Measurements from ENCODE around the gene FBXO45. TPM values are rescaled to one million over a fixed set of nuclear protein-coding genes. Genes with fewer than 3 reads are reported as not detected.
"Not testable (repeated sequence)": the region's sequence is repeated elsewhere in the genome, so short reads cannot be mapped to it uniquely, and the experiment has no call there.

The FBXO45 gene
- total and polyA plus RNA-seq, 4 donors, result 3.7 to 10.2 (median 5.9) TPM

GRCh38 chr3:196609343-196609775 lies 40.9 kb downstream of the FBXO45 start:
- Histone ChIP-seq H3K27me3 (ENCODE audit: control insufficient read depth in 3 of 3, insufficient read depth in 3 of 3, low read length in 2 of 3) (no peaks in the 10 kb centered on the region), H3K4me3 (no peak overlapping the region), H3K36me3 (ENCODE audit: control insufficient read depth in 4 of 4, insufficient read depth in 4 of 4, low read length in 4 of 4) (no peaks in the 10 kb centered on the region), H3K9me3 (ENCODE audit: control insufficient read depth in 4 of 4, insufficient read depth in 3 of 4, low read length in 3 of 4) (peaks cover 0 to 2% (median 0%) of the 10 kb centered on the region in 4 donors), H3K27ac (ENCODE audit: low read depth in 1 of 2, low read length in 1 of 2) (no peak overlapping the region), H3K9ac (ENCODE audit: insufficient read depth in 1 of 2, low read length in 2 of 2) (no peak overlapping the region), H3K4me1 (ENCODE audit: control insufficient read depth in 5 of 5, insufficient read depth in 5 of 5, low read length in 5 of 5) (peaks cover 0 to 4% (median 0%) of the 10 kb centered on the region in 5 donors)
- WGBS, 2 donors, result 5 to 9% methylated on average over 5 of the region's 5 CpGs
- TF ChIP-seq CTCF (IDR thresholded peaks at IDR 0.05; ENCODE audit: control extremely low read depth, extremely low read depth), result peak; percentile 74
- peak; percentile 75 to 84 (median 78) for DNase-seq
- ATAC-seq (ENCODE audit: insufficient read depth, low FRiP score), result peak; percentile 93

- 74 to 80% methylated on average over 5 to 6 of the region's 6 CpGs for WGBS, 2 donors
- no peak overlapping the region for H3K4me3 ChIP-seq
These were observed 41.5 kb downstream of the FBXO45 start for GRCh38 chr3:196609805-196610515.

GRCh38 chr3:196611761-196612483 lies 43.5 kb downstream of the FBXO45 start:
- Histone ChIP-seq H3K27ac (ENCODE audit: low read depth in 1 of 2, low read length in 1 of 2) (peak overlapping the region; percentile 54 to 85), H3K9me3 (ENCODE audit: control insufficient read depth in 4 of 4, insufficient read depth in 3 of 4, low read length in 3 of 4) (no peaks in the 10 kb centered on the region), H3K4me3 (no peak overlapping the region), H3K27me3 (ENCODE audit: control insufficient read depth in 3 of 3, insufficient read depth in 3 of 3, low read length in 2 of 3) (no peaks in the 10 kb centered on the region), H3K36me3 (ENCODE audit: control insufficient read depth in 4 of 4, insufficient read depth in 4 of 4, low read length in 4 of 4) (no peaks in the 10 kb centered on the region), H3K9ac (ENCODE audit: insufficient read depth in 1 of 2, low read length in 2 of 2) (no peak overlapping the region), H3K4me1 (ENCODE audit: control insufficient read depth in 5 of 5, insufficient read depth in 5 of 5, low read length in 5 of 5) (peaks cover 0 to 4% (median 0%) of the 10 kb centered on the region in 5 donors)
- 24 to 49% methylated on average over 10 of the region's 10 CpGs for WGBS, 2 donors
- DNase-seq, result peak in 1 of 3 donors; percentile 28
- no peak for ATAC-seq (ENCODE audit: insufficient read depth, low FRiP score)
- no peak for TF ChIP-seq CTCF (IDR thresholded peaks at IDR 0.05; ENCODE audit: control extremely low read depth, extremely low read depth)

More at GRCh38 chr3:196609805-196610515, 41.5 kb downstream of the FBXO45 start:
- Histone ChIP-seq H3K4me1 (ENCODE audit: control insufficient read depth in 5 of 5, insufficient read depth in 5 of 5, low read length in 5 of 5) (peaks cover 0 to 4% (median 0%) of the 10 kb centered on the region in 5 donors), H3K9me3 (ENCODE audit: control insufficient read depth in 4 of 4, insufficient read depth in 3 of 4, low read length in 3 of 4) (no peaks in the 10 kb centered on the region), H3K9ac (ENCODE audit: insufficient read depth in 1 of 2, low read length in 2 of 2) (no peak overlapping the region), H3K36me3 (ENCODE audit: control insufficient read depth in 4 of 4, insufficient read depth in 4 of 4, low read length in 4 of 4) (no peaks in the 10 kb centered on the region), H3K27ac (ENCODE audit: low read depth in 1 of 2, low read length in 1 of 2) (peak overlapping the region in 1 of 2 donors; percentile 17), H3K27me3 (ENCODE audit: control insufficient read depth in 3 of 3, insufficient read depth in 3 of 3, low read length in 2 of 3) (no peaks in the 10 kb centered on the region)
- ATAC-seq (ENCODE audit: insufficient read depth, low FRiP score) (no peak), DNase-seq (no peak)
- TF ChIP-seq CTCF (IDR thresholded peaks at IDR 0.05; ENCODE audit: control extremely low read depth, extremely low read depth), result no peak

GRCh38 chr3:196615234-196615633 lies 46.8 kb downstream of the FBXO45 start:
- not testable (repeated sequence) for H3K4me3 ChIP-seq; DNase-seq; H3K27ac ChIP-seq (ENCODE audit: low read depth in 1 of 2, low read length in 1 of 2); H3K27me3 ChIP-seq (ENCODE audit: control insufficient read depth in 3 of 3, insufficient read depth in 3 of 3, low read length in 2 of 3); H3K36me3 ChIP-seq (ENCODE audit: control insufficient read depth in 4 of 4, insufficient read depth in 4 of 4, low read length in 4 of 4); H3K4me1 ChIP-seq (ENCODE audit: control insufficient read depth in 5 of 5, insufficient read depth in 5 of 5, low read length in 5 of 5); H3K9me3 ChIP-seq (ENCODE audit: control insufficient read depth in 4 of 4, insufficient read depth in 3 of 4, low read length in 3 of 4); ATAC-seq (ENCODE audit: insufficient read depth, low FRiP score); H3K9ac ChIP-seq (ENCODE audit: insufficient read depth in 1 of 2, low read length in 2 of 2)
- 93 to 98% methylated on average over 6 of the region's 6 CpGs for WGBS, 2 donors

Measured in lung (tissue), 12 donors.